GM18519 (cell line): ENCODE results near the gene SLC25A45.

Experiments used
- ATAC-seq: cut with Tn5 transposase; IDR thresholded peaks from one replicate; pipeline ENCODE4 v1.9.1; 2021; ENCODE audit warnings: mild to moderate bottlenecking, moderate library complexity; ENCODE audit not compliant: unreplicated experiment, low FRiP score

SLC25A45 gene

GRCh38 chr11:65382033-65382803 is at the start of gene SLC25A45:
Gene SLC25A45, minus strand, starts transcription at chr11:65382646. Its CDS starts 695 bp downstream, at chr11:65381951.
- peak; percentile 42 for ATAC-seq

DNA sequence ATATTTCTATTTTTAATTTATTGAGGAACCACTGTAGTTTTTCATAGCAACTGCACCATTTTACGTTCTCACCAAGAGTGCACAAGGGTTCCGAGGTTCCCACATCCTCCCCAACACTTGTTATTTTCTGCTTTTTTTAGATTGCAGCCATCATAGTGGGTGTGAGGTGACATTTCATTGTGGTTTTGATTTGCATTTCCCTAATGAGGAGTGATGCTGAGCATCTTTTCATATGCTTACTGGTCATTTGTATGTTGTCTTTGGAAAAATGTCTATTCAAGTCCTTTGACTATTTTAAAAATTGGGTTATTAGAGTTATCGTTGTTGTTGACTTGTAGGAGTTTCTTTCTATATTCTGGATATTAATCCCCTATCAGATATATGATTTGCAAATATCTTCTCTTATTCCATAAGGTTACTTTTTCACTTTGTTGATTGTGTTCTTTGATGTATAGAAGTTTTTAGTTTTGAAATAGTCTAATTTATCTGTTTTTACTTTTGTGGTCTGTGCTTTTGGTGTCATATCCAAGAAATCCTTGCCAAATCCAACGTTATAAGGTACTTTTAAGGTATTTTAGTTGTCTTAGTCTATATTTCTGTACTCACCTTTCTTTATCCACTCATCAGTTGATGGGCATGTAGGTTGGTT is 49.1 kb upstream of the SLC25A45 start:
- ATAC-seq = no peak

- no peak for ATAC-seq
Measured at GRCh38 chr11:65430406-65431217, 48.2 kb upstream of the SLC25A45 start.

- no peak for ATAC-seq
Measured at GRCh38 chr11:65429724-65430405, 47.4 kb upstream of the SLC25A45 start.

- no peak for ATAC-seq
Measured at GRCh38 chr11:65429068-65429681, 46.7 kb upstream of the SLC25A45 start.

DNA sequence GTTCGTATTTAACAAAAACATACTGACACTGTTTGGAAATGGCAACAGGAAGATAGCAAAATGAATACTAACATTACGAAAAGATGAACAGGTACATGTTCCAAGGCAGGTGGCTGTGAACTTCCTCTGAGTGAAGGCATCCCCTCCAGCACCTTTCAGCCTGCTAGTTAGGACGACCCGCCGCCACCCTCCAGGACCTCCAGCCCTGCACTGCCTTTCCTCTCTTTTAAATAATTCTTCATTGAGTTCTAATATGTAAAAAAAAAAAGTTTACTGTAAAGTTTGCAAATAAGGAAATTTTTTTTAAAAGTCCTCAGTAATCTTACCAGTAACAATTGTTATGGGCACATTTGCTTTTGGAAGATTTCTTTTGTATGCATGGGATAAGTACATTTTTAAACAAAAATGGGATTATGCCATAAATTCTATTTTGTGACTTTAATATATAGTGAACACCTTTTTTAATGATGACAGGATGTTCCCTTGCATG is 46.2 kb upstream of the SLC25A45 start:
- ATAC-seq = no peak

DNA sequence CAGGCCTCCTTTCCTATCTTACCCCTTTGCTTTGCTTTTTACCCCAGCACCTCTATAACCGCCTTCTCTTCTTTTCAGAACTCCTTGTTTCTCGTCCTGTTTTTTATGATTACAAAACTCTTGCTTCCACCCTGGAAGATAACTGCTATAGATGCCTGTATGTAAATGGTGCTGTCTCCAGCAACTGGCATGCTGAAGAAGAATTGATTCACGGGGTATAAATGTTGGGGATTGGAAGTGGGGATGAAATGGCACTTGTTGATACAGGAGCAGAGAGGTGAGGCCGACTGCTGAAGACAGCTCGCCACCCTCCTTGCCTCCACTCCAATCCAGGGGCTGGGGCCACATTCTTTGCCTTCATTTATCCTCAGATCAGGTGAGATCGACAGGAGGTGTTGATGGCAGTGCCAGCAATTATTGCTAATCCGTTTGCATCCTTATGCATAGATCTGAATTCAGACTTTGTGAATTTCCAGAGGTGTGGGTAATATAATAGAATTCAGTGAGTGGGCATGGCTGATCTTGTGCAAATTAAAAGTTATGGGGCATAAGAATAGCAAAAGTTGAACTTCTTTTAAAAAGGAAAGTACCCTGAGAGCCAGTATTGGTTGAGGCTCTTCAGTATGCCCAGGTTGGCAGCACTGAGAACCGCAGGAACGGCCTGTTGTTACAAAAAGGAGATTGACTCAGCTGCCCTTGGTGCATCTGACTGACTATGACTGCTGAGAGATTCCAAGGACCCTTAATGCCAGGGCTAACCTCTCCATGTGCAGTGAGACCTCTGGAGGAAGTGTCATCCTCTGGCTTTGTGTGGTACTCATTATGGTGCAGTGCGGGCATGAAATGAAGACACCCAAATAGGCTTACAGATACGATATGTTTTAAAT is 45.5 kb upstream of the SLC25A45 start:
- ATAC-seq = no peak

- no peak for ATAC-seq
Measured at GRCh38 chr11:65426839-65427690, 44.6 kb upstream of the SLC25A45 start.

GRCh38 chr11:65425971-65426838 is 43.8 kb upstream of the SLC25A45 start:
- ATAC-seq = no peak

GRCh38 chr11:65425105-65425970 is 42.9 kb upstream of the SLC25A45 start:
- no peak for ATAC-seq

DNA sequence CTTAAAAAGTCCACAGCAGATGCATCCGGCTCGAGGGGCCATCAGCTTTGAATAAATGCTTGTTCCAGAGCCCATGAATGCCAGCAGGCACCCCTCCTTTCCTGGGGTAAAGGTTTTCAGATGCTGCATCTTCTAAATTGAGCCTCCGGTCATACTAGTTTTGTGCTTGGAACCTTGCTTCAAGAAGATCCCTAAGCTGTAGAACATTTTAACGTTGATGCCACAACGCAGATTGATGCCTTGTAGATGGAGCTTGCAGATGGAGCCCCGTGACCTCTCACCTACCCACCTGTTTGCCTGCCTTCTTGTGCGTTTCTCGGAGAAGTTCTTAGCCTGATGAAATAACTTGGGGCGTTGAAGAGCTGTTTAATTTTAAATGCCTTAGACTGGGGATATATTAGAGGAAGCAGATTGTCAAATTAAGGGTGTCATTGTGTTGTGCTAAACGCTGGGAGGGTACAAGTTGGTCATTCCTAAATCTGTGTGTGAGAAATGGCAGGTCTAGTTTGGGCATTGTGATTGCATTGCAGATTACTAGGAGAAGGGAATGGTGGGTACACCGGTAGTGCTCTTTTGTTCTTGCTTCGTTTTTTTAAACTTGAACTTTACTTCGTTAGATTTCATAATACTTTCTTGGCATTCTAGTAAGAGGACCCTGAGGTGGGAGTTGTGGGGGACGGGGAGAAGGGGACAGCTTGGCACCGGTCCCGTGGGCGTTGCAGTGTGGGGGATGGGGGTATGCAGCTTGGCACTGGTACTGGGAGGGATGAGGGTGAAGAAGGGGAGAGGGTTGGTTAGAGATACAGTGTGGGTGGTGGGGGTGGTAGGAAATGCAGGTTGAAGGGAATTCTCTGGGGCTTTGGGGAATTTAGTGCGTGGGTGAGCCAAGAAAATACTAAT is 42.0 kb upstream of the SLC25A45 start:
- no peak for ATAC-seq

DNA sequence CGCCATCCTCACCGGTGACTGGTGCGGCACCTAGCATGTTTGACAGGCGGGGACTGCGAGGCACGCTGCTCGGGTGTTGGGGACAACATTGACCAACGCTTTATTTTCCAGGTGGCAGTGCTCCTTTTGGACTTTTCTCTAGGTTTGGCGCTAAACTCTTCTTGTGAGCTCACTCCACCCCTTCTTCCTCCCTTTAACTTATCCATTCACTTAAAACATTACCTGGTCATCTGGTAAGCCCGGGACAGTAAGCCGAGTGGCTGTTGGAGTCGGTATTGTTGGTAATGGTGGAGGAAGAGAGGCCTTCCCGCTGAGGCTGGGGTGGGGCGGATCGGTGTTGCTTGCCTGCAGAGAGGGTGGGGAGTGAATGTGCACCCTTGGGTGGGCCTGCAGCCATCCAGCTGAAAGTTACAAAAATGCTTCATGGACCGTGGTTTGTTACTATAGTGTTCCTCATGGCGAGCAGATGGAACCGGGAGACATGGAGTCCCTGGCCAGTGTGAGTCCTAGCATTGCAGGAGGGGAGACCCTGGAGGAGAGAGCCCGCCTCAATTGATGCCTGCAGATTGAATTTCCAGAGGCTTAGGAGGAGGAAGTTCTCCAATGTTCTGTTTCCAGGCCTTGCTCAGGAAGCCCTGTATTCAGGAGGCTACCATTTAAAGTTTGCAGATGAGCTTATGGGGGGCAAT is 41.2 kb upstream of the SLC25A45 start:
- ATAC-seq = no peak

- no peak for ATAC-seq
Measured at GRCh38 chr11:65422633-65423515, 40.4 kb upstream of the SLC25A45 start, which contains the start of gene NEAT1. Gene NEAT1, plus strand, starts transcription at chr11:65422798.
